HCT116 (cell line): ENCODE data around the gene SBF2.

Experiments used
- CTCF ChIP-seq, 3 experiments: fragments of 200-600 bp in 1 of 3; sonication (generic) in 1 of 3; IDR thresholded peaks in 2 of 3; conservative IDR thresholded peaks in 1 of 3; 2 replicates each; pipeline ENCODE4 v1.5.1; 2012 to 2017; ENCODE audit warnings: low read depth in 2 of 3, low read length in 2 of 3, antibody characterized with exemption in 1 of 3, borderline replicate concordance in 1 of 3, control low read depth in 1 of 3, mild to moderate bottlenecking in 1 of 3, mixed read lengths in 1 of 3, mixed run types in 1 of 3, moderate library complexity in 1 of 3; ENCODE audit not compliant: insufficient read depth in 1 of 3
- EZH2phosphoT487 ChIP-seq: fragments of 200-600 bp; IDR thresholded peaks from 2 replicates; pipeline ENCODE4 v1.6.1; 2018; ENCODE audit warnings: antibody characterized with exemption, borderline replicate concordance
- POLR2AphosphoS5 ChIP-seq: IDR thresholded peaks from 2 replicates; pipeline ENCODE4 v1.6.1; 2011; ENCODE audit warnings: mild to moderate bottlenecking, low read depth, low read length, moderate library complexity
- RAD21 ChIP-seq: IDR thresholded peaks from 2 replicates; pipeline ENCODE4 v1.6.1; 2012; ENCODE audit warnings: low read depth, mild to moderate bottlenecking
- REST ChIP-seq: IDR thresholded peaks from 2 replicates; pipeline ENCODE4 v1.6.1; 2012; ENCODE audit warnings: low read depth

GRCh38 chr11:10322830-10323792 lies 29.1 kb upstream of the SBF2 start:
- TF ChIP-seq REST (no peak), CTCF (IDR thresholded peaks at IDR 0.05 in 2 of 3, conservative IDR thresholded peaks at IDR 0.05 in 1 of 3; ENCODE audit: borderline replicate concordance in 1 of 3, insufficient read depth in 1 of 3, low read depth in 2 of 3, low read length in 2 of 3) (peak; percentile 25 to 87 (median 66); a peak in 5 of 6 replicates), RAD21 (peak; percentile 89), EZH2phosphoT487 (no peak), POLR2AphosphoS5 (peak; percentile 60; the same call in 1 of the 2 replicates)
